GM19240 (cell line): ENCODE data around the gene TNKS1BP1.

Experiments
- DNase-seq: peaks from one replicate; pipeline ENCODE4 v3.0.0; 2011; ENCODE audit warnings: low spot score; ENCODE audit not compliant: insufficient read length

TNKS1BP1 gene

GRCh38 chr11:57255618-57256017 is 69.1 kb downstream of the TNKS1BP1 start:
- no peak for DNase-seq

- DNase-seq, result no peak
These were observed 70.1 kb downstream of the TNKS1BP1 start for GRCh38 chr11:57254631-57255030.

DNA sequence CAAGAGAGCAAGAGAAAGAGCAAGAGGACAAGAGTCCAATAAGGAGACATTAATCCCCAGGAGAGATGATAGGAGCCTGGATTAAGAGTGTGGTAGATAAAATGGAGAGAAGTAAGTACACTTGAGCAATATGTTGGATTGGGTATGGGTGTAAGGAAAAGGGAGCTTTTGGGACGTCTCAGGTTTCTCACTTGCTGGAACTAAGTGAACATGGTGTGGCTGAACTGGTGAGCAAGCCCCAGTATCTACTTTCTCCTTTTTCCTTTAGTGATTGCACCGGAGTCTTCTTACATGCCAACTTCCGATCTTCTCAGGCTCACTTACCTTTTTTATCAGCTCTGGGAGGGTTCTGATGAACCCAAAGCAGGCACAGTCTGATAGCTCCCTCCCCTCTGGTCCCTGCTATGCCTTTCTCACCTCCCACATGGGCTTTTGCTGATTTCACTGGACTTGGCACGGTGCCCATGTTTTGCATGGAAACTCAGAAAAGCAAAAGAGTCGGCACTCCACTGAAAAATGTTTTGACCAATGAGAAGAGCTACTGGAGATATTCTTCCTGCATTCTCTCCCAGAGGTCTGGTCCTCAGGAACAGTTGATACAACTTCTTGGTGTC is 73.2 kb downstream of the TNKS1BP1 start:
- no peak for DNase-seq

- no peak for DNase-seq
These were observed 73.7 kb downstream of the TNKS1BP1 start for GRCh38 chr11:57251037-57251436.
